OCI-LY3 (cell line): Measurements from ENCODE around the gene C16orf90.
A peak's percentile ranks its signal among the peaks of the same experiment; 100 is the strongest.

Experiments
- H2AFZ ChIP-seq: fragments of 200-600, 300-600 bp; shearing (Covaris generic); 2 replicates; pipeline ENCODE4 v1.6.0; 2014; ENCODE audit warnings: antibody characterized with exemption, low read depth, low read length
- H3K27ac ChIP-seq: fragments of 200-600, 300-600 bp; sonication (generic); 2 replicates; pipeline ENCODE4 v1.5.1; 2014; ENCODE audit warnings: mild to moderate bottlenecking, low read length, moderate library complexity, mixed read lengths
- H3K27me3 ChIP-seq: fragments of 200-600, 300-600 bp; sonication (generic); 2 replicates; pipeline ENCODE4 v1.6.1; 2014; ENCODE audit warnings: low read depth, low read length, mixed read lengths
- H3K36me3 ChIP-seq: fragments of 200-600, 300-600 bp; sonication (generic); replicated peaks from 2 replicates; pipeline ENCODE3; 2014; ENCODE audit warnings: low read depth, low read length, mixed read lengths
- H3K4me1 ChIP-seq: fragments of 300-600, 200-600 bp; sonication (generic); 2 replicates; pipeline ENCODE4 v1.6.1; 2014; ENCODE audit warnings: low read length, mixed read lengths
- H3K4me2 ChIP-seq: fragments of 200-600, 300-600 bp; sonication (generic); 2 replicates; pipeline ENCODE4 v1.6.1; 2014; ENCODE audit warnings: low read length, mixed read lengths
- H3K4me3 ChIP-seq: fragments of 300-600, 200-600 bp; sonication (generic); 2 replicates; pipeline ENCODE4 v1.5.1; 2014; ENCODE audit warnings: antibody characterized with exemption, mild to moderate bottlenecking, low read length, moderate library complexity
- H3K79me2 ChIP-seq: fragments of 300-600, 200-600 bp; shearing (Covaris generic); 2 replicates; pipeline ENCODE4 v1.6.1; 2014; ENCODE audit warnings: mild to moderate bottlenecking, low read length, mixed read lengths
- H3K9ac ChIP-seq: fragments of 300-600, 200-600 bp; shearing (Covaris generic); 2 replicates; pipeline ENCODE4 v1.6.0; 2014; ENCODE audit warnings: mild to moderate bottlenecking, low read length, moderate library complexity
- H3K9me3 ChIP-seq: fragments of 200-600, 300-600 bp; shearing (Covaris generic); 2 replicates; pipeline ENCODE4 v1.6.1; 2014; ENCODE audit warnings: low read length, mixed read lengths; ENCODE audit not compliant: insufficient read depth
- H4K20me1 ChIP-seq: fragments of 200-600, 300-600 bp; sonication (generic); 2 replicates; pipeline ENCODE4 v1.6.1; 2016; ENCODE audit warnings: low read length, mixed read lengths; ENCODE audit not compliant: insufficient read depth
- EZH2phosphoT487 ChIP-seq: fragments of 200-600 bp; shearing (Covaris generic); IDR thresholded peaks from 2 replicates; pipeline ENCODE4 v1.6.1; 2018; ENCODE audit warnings: antibody characterized with exemption, mixed run types, low read depth
- TF ChIP-seq, protein P1 (sequence below): fragments of 200-600, 300-600 bp; sonication (generic); IDR thresholded peaks from 2 replicates; pipeline ENCODE4 v1.5.1; 2014; ENCODE audit warnings: antibody characterized with exemption, low read length, low read depth

C16orf90 gene

DNA sequence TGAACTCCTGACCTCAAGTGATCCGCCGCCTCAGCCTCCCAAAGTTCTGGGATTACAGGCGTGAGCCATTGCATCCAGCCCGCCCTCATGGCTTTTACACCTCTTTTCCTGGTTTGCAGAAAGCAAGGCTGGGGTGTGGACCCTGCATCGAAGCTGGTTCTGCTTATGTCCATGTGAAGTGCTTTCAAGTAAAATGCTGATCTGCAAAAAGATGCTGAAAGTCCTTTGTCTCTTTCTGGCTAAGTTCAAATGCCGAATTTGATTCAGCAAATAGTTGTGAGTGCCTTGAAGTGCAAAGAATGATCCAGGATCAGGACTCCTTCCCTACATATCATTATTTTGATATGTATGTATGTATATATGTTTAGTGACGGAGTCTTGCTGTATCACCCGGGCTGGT is 34.7 kb downstream of the C16orf90 start:
- no peak overlapping the region for H3K4me2 ChIP-seq

DNA sequence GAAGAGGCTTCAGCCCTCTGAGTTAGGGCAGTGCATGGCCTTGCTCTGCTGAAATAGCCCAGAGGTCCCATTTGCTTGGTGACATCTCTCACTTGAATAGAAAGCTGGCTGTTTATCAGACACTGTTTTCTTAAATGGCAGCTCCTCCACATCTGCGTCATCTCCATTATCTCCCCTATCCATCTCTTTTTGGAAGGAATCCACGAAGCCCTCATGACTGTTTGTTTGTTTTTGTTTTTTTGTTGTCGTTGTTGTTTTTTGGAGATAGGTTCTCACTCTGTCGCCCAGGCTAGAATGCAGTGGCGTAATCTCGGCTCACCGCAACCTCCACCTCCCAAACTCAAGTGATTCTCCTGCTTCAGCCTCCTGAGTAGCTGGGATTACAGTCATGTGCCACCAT is 35.2 kb downstream of the C16orf90 start:
- Histone ChIP-seq H3K9me3 (no peaks in the 10 kb centered on the region), H3K27me3 (no peaks in the 10 kb centered on the region), H3K79me2 (peaks cover 79% of the 10 kb centered on the region), H3K4me3 (no peak overlapping the region), H3K36me3 (no peaks in the 10 kb centered on the region), H3K27ac (no peak overlapping the region), H3K4me2 (no peak overlapping the region), H3K9ac (no peak overlapping the region), H4K20me1 (peaks cover 34% of the 10 kb centered on the region), H3K4me1 (peaks cover 16% of the 10 kb centered on the region), H2AFZ (no peak overlapping the region)
- no peak for TF ChIP-seq EZH2phosphoT487
- TF ChIP-seq, protein P1, sequence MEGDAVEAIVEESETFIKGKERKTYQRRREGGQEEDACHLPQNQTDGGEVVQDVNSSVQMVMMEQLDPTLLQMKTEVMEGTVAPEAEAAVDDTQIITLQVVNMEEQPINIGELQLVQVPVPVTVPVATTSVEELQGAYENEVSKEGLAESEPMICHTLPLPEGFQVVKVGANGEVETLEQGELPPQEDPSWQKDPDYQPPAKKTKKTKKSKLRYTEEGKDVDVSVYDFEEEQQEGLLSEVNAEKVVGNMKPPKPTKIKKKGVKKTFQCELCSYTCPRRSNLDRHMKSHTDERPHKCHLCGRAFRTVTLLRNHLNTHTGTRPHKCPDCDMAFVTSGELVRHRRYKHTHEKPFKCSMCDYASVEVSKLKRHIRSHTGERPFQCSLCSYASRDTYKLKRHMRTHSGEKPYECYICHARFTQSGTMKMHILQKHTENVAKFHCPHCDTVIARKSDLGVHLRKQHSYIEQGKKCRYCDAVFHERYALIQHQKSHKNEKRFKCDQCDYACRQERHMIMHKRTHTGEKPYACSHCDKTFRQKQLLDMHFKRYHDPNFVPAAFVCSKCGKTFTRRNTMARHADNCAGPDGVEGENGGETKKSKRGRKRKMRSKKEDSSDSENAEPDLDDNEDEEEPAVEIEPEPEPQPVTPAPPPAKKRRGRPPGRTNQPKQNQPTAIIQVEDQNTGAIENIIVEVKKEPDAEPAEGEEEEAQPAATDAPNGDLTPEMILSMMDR: no peak

More for the DNA sequence above, 34.7 kb downstream of the C16orf90 start:
- Histone ChIP-seq H3K27me3 (no peaks in the 10 kb centered on the region), H4K20me1 (peaks cover 38% of the 10 kb centered on the region), H3K4me1 (peaks cover 16% of the 10 kb centered on the region), H3K4me3 (no peak overlapping the region), H3K9me3 (no peaks in the 10 kb centered on the region), H3K79me2 (peaks cover 83% of the 10 kb centered on the region), H3K36me3 (peaks cover 4% of the 10 kb centered on the region), H3K27ac (no peak overlapping the region), H2AFZ (no peak overlapping the region), H3K9ac (no peak overlapping the region)
- TF ChIP-seq, protein P1: no peak
- TF ChIP-seq EZH2phosphoT487: no peak

DNA sequence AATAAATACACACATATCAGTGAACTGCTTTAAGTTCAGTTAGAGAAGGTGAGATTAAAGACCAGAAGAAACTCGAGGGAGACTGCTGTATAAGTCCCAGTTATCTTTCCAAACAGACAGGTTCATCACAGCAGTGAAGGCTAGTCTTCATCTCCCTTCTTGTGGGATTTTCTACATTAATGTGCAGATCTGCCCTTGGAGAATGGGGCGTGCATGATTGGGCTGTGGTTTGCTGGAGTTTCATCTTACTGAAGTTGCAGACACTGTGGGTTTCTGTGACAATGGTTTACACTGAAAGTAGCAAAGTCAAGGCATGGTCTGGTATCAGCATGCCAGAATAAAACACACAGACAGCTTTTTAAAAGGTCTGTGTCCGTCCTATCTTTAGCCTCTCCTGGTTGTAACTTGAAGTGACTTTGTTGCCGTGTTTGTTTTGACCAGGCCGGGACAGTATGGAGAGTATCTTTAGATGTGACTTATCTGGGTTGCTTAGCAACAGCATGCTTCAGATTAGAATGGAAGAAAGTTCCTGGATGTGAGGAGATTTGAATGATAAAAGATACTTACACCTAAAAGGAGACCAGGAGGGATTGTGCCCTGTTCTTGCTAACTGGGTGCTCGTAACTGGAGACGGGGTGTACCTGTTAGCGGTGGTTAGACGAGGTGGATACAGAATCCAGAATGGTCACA is 35.7 kb downstream of the C16orf90 start:
- Histone ChIP-seq H3K27me3 (no peaks in the 10 kb centered on the region), H3K9me3 (no peaks in the 10 kb centered on the region), H3K4me1 (peaks cover 16% of the 10 kb centered on the region), H3K36me3 (no peaks in the 10 kb centered on the region), H2AFZ (no peak overlapping the region), H3K9ac (peak overlapping the region; percentile 96), H3K4me3 (peak overlapping the region; percentile 97), H3K4me2 (peak overlapping the region; percentile 98), H3K27ac (peak overlapping the region; percentile 18), H4K20me1 (peaks cover 32% of the 10 kb centered on the region), H3K79me2 (peaks cover 73% of the 10 kb centered on the region)
- no peak for TF ChIP-seq EZH2phosphoT487
- TF ChIP-seq, protein P1: no peak

DNA sequence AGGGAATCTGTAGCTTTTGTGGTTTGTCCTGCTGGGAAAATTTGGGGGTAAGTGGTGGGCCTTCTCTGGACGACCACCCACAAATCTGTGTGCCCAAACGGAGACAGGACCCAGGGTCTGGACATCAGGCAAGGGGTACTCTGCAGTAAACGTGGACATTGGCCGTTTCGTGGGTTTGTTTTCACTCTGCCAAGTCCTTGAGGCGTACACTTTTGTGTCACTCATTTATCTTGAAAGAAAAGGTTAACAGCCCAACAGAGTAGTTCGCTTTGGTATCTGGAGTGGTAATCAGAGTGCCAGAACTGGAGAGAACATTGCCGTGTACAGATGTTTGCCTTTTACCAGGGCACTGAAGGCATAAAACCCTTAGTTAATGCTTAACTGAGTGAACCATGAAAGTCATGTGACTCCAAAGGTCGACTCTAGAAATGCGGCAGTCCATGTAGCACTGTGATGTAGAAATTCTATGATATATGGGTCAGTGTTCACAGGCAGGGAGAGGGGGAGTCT is 36.4 kb downstream of the C16orf90 start:
- no peak for TF ChIP-seq EZH2phosphoT487
- TF ChIP-seq, protein P1: no peak
- Histone ChIP-seq H3K9me3 (no peaks in the 10 kb centered on the region), H3K27ac (peak overlapping the region; percentile 59), H3K36me3 (no peaks in the 10 kb centered on the region), H2AFZ (no peak overlapping the region; the same call in 1 of the 2 replicates), H3K4me1 (peaks cover 14% of the 10 kb centered on the region), H3K9ac (peak overlapping the region; percentile 96), H3K27me3 (no peaks in the 10 kb centered on the region), H4K20me1 (peaks cover 27% of the 10 kb centered on the region), H3K4me2 (peak overlapping the region; percentile 98), H3K4me3 (peak overlapping the region; percentile 97), H3K79me2 (peaks cover 66% of the 10 kb centered on the region)
